KMS-11 (cell line): Measurements from ENCODE around the gene NMBR.
A peak's percentile ranks its signal among the peaks of the same experiment; 100 is the strongest.
"Not testable (repeated sequence)": the region's sequence is repeated elsewhere in the genome, so short reads cannot be mapped to it uniquely, and the experiment has no call there.

Experiments used
- H2AFZ ChIP-seq: fragments of 200-600 bp; sonication (generic); 2 replicates; pipeline ENCODE4 v1.6.1; 2016; ENCODE audit warnings: antibody characterized with exemption, mixed run types, low read depth
- H3K27ac ChIP-seq: fragments of 200-600 bp; sonication (generic); 2 replicates; pipeline ENCODE4 v1.6.1; 2016; ENCODE audit warnings: mild to moderate bottlenecking, mixed run types
- H3K27me3 ChIP-seq: fragments of 200-600 bp; sonication (generic); 2 replicates; pipeline ENCODE4 v1.6.1; 2017; ENCODE audit warnings: mild to moderate bottlenecking, low read depth, mixed run types, moderate library complexity; ENCODE audit not compliant: insufficient read depth
- H3K36me3 ChIP-seq: fragments of 200-600 bp; sonication (generic); 2 replicates; pipeline ENCODE4 v1.6.1; 2017; ENCODE audit warnings: mild to moderate bottlenecking, mixed run types; ENCODE audit not compliant: insufficient read depth
- H3K4me1 ChIP-seq: fragments of 200-600 bp; sonication (generic); 2 replicates; pipeline ENCODE4 v1.6.1; 2016; ENCODE audit warnings: mild to moderate bottlenecking, low read depth, mixed run types; ENCODE audit not compliant: poor library complexity, severe bottlenecking
- H3K4me2 ChIP-seq: fragments of 200-600 bp; sonication (generic); 2 replicates; pipeline ENCODE4 v1.7.0; 2016; ENCODE audit warnings: mild to moderate bottlenecking, mixed run types
- H3K4me3 ChIP-seq: fragments of 200-600 bp; sonication (generic); IDR thresholded peaks from 2 replicates; pipeline ENCODE4 v1.6.1; 2017; ENCODE audit warnings: low read depth, low read length, mixed read lengths; ENCODE audit not compliant: insufficient read depth
- H3K79me2 ChIP-seq: fragments of 200-600 bp; sonication (generic); 2 replicates; pipeline ENCODE4 v1.6.1; 2016; ENCODE audit warnings: low read depth, mixed run types; ENCODE audit not compliant: insufficient read depth
- H3K9ac ChIP-seq: fragments of 200-600 bp; sonication (generic); 2 replicates; pipeline ENCODE4 v1.6.1; 2016; ENCODE audit warnings: mild to moderate bottlenecking, mixed run types
- H4K20me1 ChIP-seq: fragments of 200-600 bp; sonication (generic); 2 replicates; pipeline ENCODE4 v1.6.1; 2016; ENCODE audit warnings: mild to moderate bottlenecking, mixed run types; ENCODE audit not compliant: insufficient read depth
- CTCF ChIP-seq: fragments of 200-600 bp; sonication (generic); conservative IDR thresholded peaks from 2 replicates; pipeline ENCODE4 v1.6.1; 2017; ENCODE audit warnings: low read depth, mild to moderate bottlenecking, antibody characterized with exemption, low read length, moderate library complexity, mixed read lengths

Gene NMBR

DNA sequence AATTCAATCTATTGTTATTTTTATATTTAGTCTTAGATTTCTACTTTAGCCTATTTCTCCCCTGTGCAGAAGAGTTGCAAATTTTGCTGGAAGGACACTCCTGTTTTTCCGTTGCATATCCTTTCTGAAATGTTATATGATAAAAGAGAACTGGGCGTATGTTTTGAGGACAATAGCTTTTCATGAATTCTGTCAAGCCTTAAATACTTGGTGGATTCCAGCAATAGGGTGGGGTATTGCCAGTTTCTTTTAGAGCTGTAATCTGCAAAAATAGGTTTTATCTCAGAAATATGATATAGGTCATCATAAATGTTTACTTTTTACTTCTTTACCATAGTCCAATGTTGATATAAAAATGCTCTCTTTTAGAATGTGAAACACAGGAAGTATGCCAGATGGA lies 42.1 kb upstream of the NMBR start:
- H3K27ac ChIP-seq = no peak overlapping the region
- no peaks in the 10 kb centered on the region for H3K79me2 ChIP-seq
- H3K4me3 ChIP-seq = no peak overlapping the region
- no peak overlapping the region for H2AFZ ChIP-seq
- H3K4me1 ChIP-seq = no peaks in the 10 kb centered on the region
- TF ChIP-seq CTCF = no peak
- no peak overlapping the region for H3K4me2 ChIP-seq
- H3K9ac ChIP-seq = no peak overlapping the region
- no peaks in the 10 kb centered on the region for H3K36me3 ChIP-seq
- no peaks in the 10 kb centered on the region for H4K20me1 ChIP-seq
- H3K27me3 ChIP-seq = no peaks in the 10 kb centered on the region

GRCh38 chr6:142188341-142188740 lies 41.4 kb upstream of the NMBR start:
- not testable (repeated sequence) for H3K27me3 ChIP-seq, H3K4me3 ChIP-seq, H2AFZ ChIP-seq, H4K20me1 ChIP-seq, H3K9ac ChIP-seq, H3K4me1 ChIP-seq, H3K79me2 ChIP-seq, H3K36me3 ChIP-seq, H3K27ac ChIP-seq, H3K4me2 ChIP-seq
- TF ChIP-seq CTCF = peak; percentile 24; the same call in 1 of the 2 replicates

GRCh38 chr6:142187209-142187608 lies 40.3 kb upstream of the NMBR start:
- TF ChIP-seq CTCF = no peak
- no peaks in the 10 kb centered on the region for H3K79me2 ChIP-seq

DNA sequence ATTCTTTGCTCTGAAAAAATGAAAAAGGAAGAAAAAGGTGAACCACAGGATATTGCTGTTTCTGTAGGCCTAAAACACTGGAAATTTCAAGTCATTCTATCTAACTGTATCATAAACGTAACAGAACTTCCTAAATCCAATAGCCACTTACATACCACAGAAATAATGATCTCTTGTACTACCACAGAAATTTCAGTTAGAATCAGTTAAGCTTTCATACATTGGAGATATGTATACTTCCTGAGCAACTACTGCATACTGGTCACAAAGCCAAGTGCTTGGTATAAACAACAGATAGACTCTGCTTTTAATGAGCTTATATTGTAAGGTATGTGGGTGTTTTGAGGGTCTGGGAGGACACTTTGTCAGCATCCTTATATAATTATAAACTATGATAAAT lies 38.7 kb upstream of the NMBR start:
- Histone ChIP-seq H3K36me3 (no peaks in the 10 kb centered on the region), H2AFZ (no peak overlapping the region), H3K27ac (no peak overlapping the region), H3K4me3 (no peak overlapping the region), H3K4me1 (no peaks in the 10 kb centered on the region), H4K20me1 (no peaks in the 10 kb centered on the region), H3K4me2 (no peak overlapping the region), H3K27me3 (no peaks in the 10 kb centered on the region), H3K79me2 (no peaks in the 10 kb centered on the region), H3K9ac (no peak overlapping the region)
- no peak for TF ChIP-seq CTCF

More at GRCh38 chr6:142187209-142187608, 40.3 kb upstream of the NMBR start:
- Histone ChIP-seq H3K27ac (no peak overlapping the region), H3K9ac (no peak overlapping the region), H3K4me2 (no peak overlapping the region), H2AFZ (no peak overlapping the region), H3K4me3 (no peak overlapping the region), H3K4me1 (no peaks in the 10 kb centered on the region), H4K20me1 (no peaks in the 10 kb centered on the region), H3K36me3 (no peaks in the 10 kb centered on the region), H3K27me3 (no peaks in the 10 kb centered on the region)

DNA sequence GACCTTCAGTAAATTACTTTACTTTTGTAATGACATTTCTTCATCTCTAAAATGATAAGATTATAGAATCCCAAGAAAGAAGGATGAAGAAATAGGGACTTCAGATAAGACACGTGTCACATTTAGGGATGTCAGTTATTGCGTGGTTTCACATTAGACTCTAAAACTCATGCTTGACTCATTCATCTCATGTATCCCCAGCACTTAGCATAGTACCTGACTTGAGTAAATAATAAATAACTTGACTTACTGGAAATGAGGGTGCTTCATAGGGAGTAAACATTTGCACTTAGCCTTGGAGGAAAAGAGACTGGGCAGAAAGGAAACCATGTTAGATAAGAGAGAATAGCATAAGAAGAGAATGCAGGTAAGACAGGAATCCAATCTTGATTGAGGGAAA lies 37.4 kb upstream of the NMBR start:
- Histone ChIP-seq H2AFZ (no peak overlapping the region), H3K27me3 (no peaks in the 10 kb centered on the region), H3K4me3 (no peak overlapping the region), H3K4me2 (no peak overlapping the region), H3K27ac (no peak overlapping the region), H3K36me3 (no peaks in the 10 kb centered on the region), H3K4me1 (no peaks in the 10 kb centered on the region), H3K9ac (no peak overlapping the region), H3K79me2 (no peaks in the 10 kb centered on the region), H4K20me1 (no peaks in the 10 kb centered on the region)
- no peak for TF ChIP-seq CTCF
